ENCODE results near the gene ADNP2. TPM values are rescaled to one million over a fixed set of nuclear protein-coding genes. Genes with fewer than 3 reads are reported as not detected.

The ADNP2 gene
- total RNA-seq, 1 experiment from 2014 or later: 23.2 TPM

DNA sequence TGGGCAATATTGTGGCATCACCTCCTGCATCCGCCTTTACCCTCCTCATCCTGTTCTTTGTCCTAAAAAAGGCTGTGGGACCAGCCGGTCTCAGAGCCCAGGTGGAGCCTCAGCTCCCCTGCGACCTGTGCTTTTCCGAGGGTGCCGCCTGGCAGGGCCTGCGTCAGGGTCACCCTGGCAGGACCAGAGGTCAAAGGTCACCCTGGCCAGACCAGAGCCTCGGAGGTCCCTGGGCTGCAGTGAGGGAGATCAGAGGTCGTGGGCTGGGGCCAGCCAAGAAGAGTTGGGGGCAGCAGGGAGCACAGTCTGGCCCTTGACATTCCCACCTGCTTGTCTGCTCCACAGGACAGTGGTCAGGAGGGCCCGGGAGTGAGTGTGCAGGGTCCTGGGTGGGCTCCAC, 43.4 kb upstream of the ADNP2 start:
- ATAC-seq (no peak), DNase-seq (no peak)
- H3K9ac ChIP-seq (ENCODE audit: low read length): no peak overlapping the region
- H3K9me3 ChIP-seq (ENCODE audit: low read length): no peaks in the 10 kb centered on the region
- H2AFZ ChIP-seq (ENCODE audit: low read length): no peak overlapping the region
- H3F3A ChIP-seq (ENCODE audit: low read length, unreplicated experiment): no peaks in the 10 kb centered on the region
- H3K9me2 ChIP-seq (replicated peaks; ENCODE audit: low read length): no peaks in the 10 kb centered on the region
- no peaks in the 10 kb centered on the region for H3K79me2 ChIP-seq (ENCODE audit: low read length)
- BruUV-seq (replicated peaks): no TSS peak
- H3K4me1 ChIP-seq (ENCODE audit: insufficient read depth, low read length): no peaks in the 10 kb centered on the region
- H3K36me3 ChIP-seq (ENCODE audit: low read depth, low read length): no peaks in the 10 kb centered on the region
- H4K20me1 ChIP-seq (ENCODE audit: low read length): no peaks in the 10 kb centered on the region
- H3K4me3 ChIP-seq (ENCODE audit: low read length): no peak overlapping the region
- ChIA-PET CTCF (no interaction called here), POLR2A (ENCODE audit: unreplicated experiment) (no interaction called here)
- no peak overlapping the region for H3K4me2 ChIP-seq (ENCODE audit: low read length)
- intact Hi-C loops (cut with micrococcal nuclease): no loop called here
- H3K27me3 ChIP-seq (ENCODE audit: low read length): no peaks in the 10 kb centered on the region
- H3K27ac ChIP-seq (ENCODE audit: low read length): no peak overlapping the region
- no peak for TF ChIP-seq EZH2phosphoT487 (IDR thresholded peaks at IDR 0.05; ENCODE audit: borderline replicate concordance, low read length)
- no peak for TF ChIP-seq EZH2 (IDR thresholded peaks at IDR 0.05; ENCODE audit: low read length, unreplicated experiment)
- TF ChIP-seq, protein P1, sequence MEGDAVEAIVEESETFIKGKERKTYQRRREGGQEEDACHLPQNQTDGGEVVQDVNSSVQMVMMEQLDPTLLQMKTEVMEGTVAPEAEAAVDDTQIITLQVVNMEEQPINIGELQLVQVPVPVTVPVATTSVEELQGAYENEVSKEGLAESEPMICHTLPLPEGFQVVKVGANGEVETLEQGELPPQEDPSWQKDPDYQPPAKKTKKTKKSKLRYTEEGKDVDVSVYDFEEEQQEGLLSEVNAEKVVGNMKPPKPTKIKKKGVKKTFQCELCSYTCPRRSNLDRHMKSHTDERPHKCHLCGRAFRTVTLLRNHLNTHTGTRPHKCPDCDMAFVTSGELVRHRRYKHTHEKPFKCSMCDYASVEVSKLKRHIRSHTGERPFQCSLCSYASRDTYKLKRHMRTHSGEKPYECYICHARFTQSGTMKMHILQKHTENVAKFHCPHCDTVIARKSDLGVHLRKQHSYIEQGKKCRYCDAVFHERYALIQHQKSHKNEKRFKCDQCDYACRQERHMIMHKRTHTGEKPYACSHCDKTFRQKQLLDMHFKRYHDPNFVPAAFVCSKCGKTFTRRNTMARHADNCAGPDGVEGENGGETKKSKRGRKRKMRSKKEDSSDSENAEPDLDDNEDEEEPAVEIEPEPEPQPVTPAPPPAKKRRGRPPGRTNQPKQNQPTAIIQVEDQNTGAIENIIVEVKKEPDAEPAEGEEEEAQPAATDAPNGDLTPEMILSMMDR (conservative IDR thresholded peaks at IDR 0.05; ENCODE audit: low read depth, low read length): no peak

DNA sequence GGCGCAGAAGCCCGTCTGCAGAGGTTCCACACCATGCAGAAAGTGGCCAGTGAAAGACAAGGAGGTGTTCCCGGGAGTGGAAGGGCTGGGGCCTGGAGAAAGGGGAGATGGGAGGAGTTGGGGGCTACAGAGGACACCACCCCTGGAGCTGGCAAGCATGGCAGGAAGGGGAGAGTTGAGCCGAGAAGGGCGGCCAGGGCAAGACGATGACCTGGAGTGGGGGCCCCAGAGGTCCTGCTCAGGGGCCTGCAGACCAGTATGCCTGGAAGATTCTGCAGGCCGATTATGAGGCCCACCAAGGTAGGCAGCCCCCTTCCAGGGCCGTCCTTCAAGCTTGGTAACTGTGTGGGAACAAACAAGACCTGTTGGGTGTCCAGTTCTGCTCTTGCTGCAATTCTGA, 41.7 kb upstream of the ADNP2 start:
- H3K27me3 ChIP-seq (ENCODE audit: low read length): no peaks in the 10 kb centered on the region
- no peaks in the 10 kb centered on the region for H3K4me1 ChIP-seq (ENCODE audit: insufficient read depth, low read length)
- H3F3A ChIP-seq (ENCODE audit: low read length, unreplicated experiment): no peaks in the 10 kb centered on the region
- ChIA-PET CTCF (no interaction called here), POLR2A (ENCODE audit: unreplicated experiment) (no interaction called here)
- no peak overlapping the region for H3K4me3 ChIP-seq (ENCODE audit: low read length)
- no peaks in the 10 kb centered on the region for H4K20me1 ChIP-seq (ENCODE audit: low read length)
- no TSS peak for BruUV-seq (replicated peaks)
- H3K36me3 ChIP-seq (ENCODE audit: low read depth, low read length): no peaks in the 10 kb centered on the region
- TF ChIP-seq EZH2 (IDR thresholded peaks at IDR 0.05; ENCODE audit: low read length, unreplicated experiment): no peak
- no peak for TF ChIP-seq EZH2phosphoT487 (IDR thresholded peaks at IDR 0.05; ENCODE audit: borderline replicate concordance, low read length)
- TF ChIP-seq, protein P1 (conservative IDR thresholded peaks at IDR 0.05; ENCODE audit: low read depth, low read length): no peak
- no peak overlapping the region for H3K4me2 ChIP-seq (ENCODE audit: low read length)
- H3K79me2 ChIP-seq (ENCODE audit: low read length): no peaks in the 10 kb centered on the region
- H3K9ac ChIP-seq (ENCODE audit: low read length): no peak overlapping the region
- no peak for DNase-seq
- H3K9me3 ChIP-seq (ENCODE audit: low read length): no peaks in the 10 kb centered on the region
- no peak overlapping the region for H3K27ac ChIP-seq (ENCODE audit: low read length)
- ATAC-seq: no peak
- H3K9me2 ChIP-seq (replicated peaks; ENCODE audit: low read length): no peaks in the 10 kb centered on the region
- intact Hi-C loops (cut with micrococcal nuclease): no loop called here
- H2AFZ ChIP-seq (ENCODE audit: low read length): no peak overlapping the region

DNA sequence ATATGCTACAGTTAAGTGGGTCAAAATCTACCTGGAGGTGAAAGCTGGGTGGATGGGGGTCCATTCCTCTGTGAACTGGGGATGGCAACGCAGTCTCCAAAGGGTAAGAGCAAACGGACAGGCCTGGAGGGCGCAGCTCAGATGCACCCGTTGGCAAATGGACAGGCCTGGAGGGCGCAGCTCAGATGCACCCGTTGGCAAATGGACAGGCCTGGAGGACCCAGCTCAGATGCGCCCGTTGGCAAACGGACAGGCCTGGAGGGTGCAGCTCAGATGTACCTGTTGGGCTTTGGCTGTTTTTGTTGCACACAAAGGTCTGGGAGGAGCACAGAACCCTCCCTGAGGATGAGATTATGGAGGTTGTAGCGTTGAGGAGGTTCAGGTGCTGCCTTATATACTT, 41.2 kb upstream of the ADNP2 start:
- H3K4me2 ChIP-seq (ENCODE audit: low read length): no peak overlapping the region
- H3K79me2 ChIP-seq (ENCODE audit: low read length): no peaks in the 10 kb centered on the region
- H4K20me1 ChIP-seq (ENCODE audit: low read length): no peaks in the 10 kb centered on the region
- no peak for DNase-seq
- H3K4me3 ChIP-seq (ENCODE audit: low read length): no peak overlapping the region
- no peaks in the 10 kb centered on the region for H3K27me3 ChIP-seq (ENCODE audit: low read length)
- H3K36me3 ChIP-seq (ENCODE audit: low read depth, low read length): no peaks in the 10 kb centered on the region
- ChIA-PET POLR2A (ENCODE audit: unreplicated experiment) (no interaction called here), CTCF (no interaction called here)
- no peak overlapping the region for H3K9ac ChIP-seq (ENCODE audit: low read length)
- intact Hi-C loops (cut with micrococcal nuclease): no loop called here
- H2AFZ ChIP-seq (ENCODE audit: low read length): no peak overlapping the region
- no peaks in the 10 kb centered on the region for H3K9me3 ChIP-seq (ENCODE audit: low read length)
- no peaks in the 10 kb centered on the region for H3F3A ChIP-seq (ENCODE audit: low read length, unreplicated experiment)
- no peak overlapping the region for H3K27ac ChIP-seq (ENCODE audit: low read length)
- no peaks in the 10 kb centered on the region for H3K4me1 ChIP-seq (ENCODE audit: insufficient read depth, low read length)
- ATAC-seq: no peak
- no TSS peak for BruUV-seq (replicated peaks)
- no peaks in the 10 kb centered on the region for H3K9me2 ChIP-seq (replicated peaks; ENCODE audit: low read length)
- no peak for TF ChIP-seq EZH2 (IDR thresholded peaks at IDR 0.05; ENCODE audit: low read length, unreplicated experiment)
- TF ChIP-seq EZH2phosphoT487 (IDR thresholded peaks at IDR 0.05; ENCODE audit: borderline replicate concordance, low read length): no peak
- TF ChIP-seq, protein P1 (conservative IDR thresholded peaks at IDR 0.05; ENCODE audit: low read depth, low read length): no peak
